NCI-H510A treated with DMSO at 0.1 percent for 48 hours (cell line): Measurements from ENCODE around the gene IL22RA1.

Experiments
- DNase-seq: peaks from one replicate; lab custom pipeline; 2025; lab: John Stamatoyannopoulos, UW

IL22RA1 gene

GRCh38 chr1:24097663-24098062 is 45.3 kb downstream of the IL22RA1 start:
- no peak for DNase-seq

- no peak for DNase-seq
Measured at GRCh38 chr1:24096739-24097103, 46.2 kb downstream of the IL22RA1 start.

GRCh38 chr1:24096009-24096738 is 46.8 kb downstream of the IL22RA1 start:
- DNase-seq = no peak

- no peak for DNase-seq
Measured at GRCh38 chr1:24095140-24095859, 47.6 kb downstream of the IL22RA1 start.

DNA sequence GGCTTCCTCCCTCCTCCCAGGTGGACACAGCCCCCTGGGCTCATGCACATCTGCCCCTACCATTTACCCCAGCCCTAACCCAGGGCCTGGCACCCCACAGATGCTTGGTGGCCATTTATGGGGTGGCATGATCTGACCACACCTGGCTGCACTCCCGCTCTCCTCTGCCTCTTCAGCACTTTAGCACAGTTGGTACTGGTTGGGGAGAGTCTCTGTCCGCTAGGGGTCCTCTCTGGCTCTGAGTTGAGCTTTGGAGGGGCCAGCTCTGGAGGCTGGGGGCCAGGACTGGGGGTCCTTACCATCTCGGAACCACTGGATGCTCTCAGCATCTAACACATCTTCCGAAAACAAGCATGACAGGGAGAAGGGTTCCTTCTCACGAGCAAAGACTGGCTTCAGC is 48.4 kb downstream of the IL22RA1 start:
- no peak for DNase-seq

DNA sequence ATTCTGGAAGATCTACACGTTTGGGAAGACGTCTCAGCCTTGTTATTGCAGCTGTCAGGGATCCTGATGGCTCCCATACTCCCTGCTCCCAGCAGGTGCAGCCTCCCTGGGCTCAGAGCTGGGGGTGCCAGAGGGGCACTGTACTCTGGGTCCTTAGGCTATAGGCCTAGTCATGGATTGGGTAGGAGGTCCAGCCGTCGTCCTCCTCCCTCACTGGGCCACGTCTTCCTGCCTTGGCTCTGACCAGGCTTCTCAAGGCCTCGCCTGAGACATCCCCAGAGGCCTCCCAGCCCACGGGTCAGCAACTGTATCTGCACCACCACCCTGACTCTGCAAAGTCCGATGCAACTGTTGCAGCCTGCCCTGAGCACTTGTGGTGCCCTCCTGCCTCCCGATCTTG is 49.2 kb downstream of the IL22RA1 start:
- DNase-seq = no peak

GRCh38 chr1:24092979-24093378 is 50.0 kb downstream of the IL22RA1 start:
- no peak for DNase-seq

- no peak for DNase-seq
Measured at GRCh38 chr1:24091971-24092482, 50.9 kb downstream of the IL22RA1 start.

- DNase-seq = no peak
Measured at GRCh38 chr1:24090736-24091135, 52.2 kb downstream of the IL22RA1 start.

GRCh38 chr1:24089743-24090555 is 53.0 kb downstream of the IL22RA1 start:
- DNase-seq = peak; percentile 17

- DNase-seq = no peak
Measured at GRCh38 chr1:24089027-24089742, 53.8 kb downstream of the IL22RA1 start.

DNA sequence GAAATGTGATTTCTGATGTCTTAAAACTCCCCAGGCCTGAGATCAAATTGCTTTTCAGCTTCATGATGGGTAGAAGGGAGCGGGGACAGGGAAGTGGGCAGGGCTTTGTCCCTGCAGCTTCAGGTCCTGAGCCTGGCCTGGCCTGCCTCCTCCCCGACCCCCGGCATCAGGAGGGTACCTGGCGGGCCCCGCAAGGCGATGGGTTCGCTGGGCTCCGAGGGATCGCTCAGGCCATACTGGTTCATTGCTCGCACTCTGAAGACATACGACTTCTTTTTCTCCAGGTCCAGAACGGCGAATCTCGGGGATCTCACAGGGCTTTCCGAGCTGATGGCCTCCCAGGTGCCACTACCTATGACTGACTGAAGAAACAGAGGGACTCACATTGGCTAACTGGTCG is 56.5 kb downstream of the IL22RA1 start:
- no peak for DNase-seq

- DNase-seq = no peak
Measured at GRCh38 chr1:24085546-24085945, 57.4 kb downstream of the IL22RA1 start.

GRCh38 chr1:24085007-24085406 is 57.9 kb downstream of the IL22RA1 start:
- no peak for DNase-seq

DNA sequence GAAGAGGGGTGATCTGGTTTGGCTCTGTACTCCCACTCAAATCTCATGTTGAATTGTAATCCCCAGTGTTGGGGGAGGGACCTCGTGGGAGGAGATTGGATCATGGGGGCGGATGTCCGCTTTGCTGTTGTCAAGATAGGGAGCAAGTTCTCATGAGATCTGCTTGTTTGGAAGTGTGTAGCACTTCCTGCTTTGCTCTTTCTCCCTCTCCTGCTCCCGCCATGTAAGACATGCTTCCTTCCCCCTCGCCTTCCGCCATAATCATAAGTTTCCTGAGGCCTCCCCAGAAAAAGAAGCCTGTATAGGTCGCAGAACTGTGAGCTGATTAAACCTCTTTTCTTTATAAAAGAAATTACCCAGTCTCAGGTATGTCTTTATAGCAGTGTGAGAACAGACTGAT is 58.9 kb downstream of the IL22RA1 start:
- no peak for DNase-seq

DNA sequence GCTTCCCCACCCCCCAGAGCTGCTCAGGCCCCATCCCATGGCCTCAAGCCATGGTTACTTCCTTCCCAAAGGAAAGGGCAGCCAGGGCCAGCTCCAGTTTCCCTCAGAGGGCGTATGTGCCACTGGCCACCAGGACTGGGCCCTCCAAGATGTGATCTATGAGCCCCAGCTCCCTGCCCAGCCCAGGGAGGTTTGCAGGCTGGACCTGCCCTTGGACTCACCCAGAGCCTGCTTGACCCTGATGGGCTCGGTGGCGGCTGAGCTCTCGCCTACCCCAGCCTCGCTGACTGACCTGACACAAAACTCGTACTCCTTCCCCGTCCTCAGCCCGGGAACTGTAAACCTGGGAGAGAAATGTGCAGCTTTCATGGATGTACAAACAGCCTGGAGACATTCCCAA is 60.6 kb downstream of the IL22RA1 start:
- DNase-seq = no peak

DNA sequence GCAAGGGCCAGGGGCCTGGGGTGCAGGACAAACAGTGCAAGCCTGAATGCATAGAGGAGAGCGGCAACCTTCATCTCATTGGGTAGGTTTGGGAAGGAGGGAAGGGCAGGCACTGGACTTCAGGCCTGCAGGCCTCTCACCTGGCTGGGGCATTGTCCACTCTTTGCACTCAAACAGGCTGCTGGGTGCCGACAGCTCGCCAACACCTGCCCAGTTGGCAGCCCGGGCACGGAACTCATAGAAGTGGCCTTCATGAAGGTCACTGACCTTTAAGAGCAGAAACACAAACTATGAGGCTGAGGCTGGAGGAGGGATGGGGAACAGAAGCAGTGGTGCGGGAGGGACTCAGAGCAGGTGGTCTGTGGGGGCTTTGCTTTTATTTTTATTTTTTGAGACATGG is 61.8 kb downstream of the IL22RA1 start:
- no peak for DNase-seq

GRCh38 chr1:24080131-24080530 is 62.8 kb downstream of the IL22RA1 start:
- DNase-seq = no peak

DNA sequence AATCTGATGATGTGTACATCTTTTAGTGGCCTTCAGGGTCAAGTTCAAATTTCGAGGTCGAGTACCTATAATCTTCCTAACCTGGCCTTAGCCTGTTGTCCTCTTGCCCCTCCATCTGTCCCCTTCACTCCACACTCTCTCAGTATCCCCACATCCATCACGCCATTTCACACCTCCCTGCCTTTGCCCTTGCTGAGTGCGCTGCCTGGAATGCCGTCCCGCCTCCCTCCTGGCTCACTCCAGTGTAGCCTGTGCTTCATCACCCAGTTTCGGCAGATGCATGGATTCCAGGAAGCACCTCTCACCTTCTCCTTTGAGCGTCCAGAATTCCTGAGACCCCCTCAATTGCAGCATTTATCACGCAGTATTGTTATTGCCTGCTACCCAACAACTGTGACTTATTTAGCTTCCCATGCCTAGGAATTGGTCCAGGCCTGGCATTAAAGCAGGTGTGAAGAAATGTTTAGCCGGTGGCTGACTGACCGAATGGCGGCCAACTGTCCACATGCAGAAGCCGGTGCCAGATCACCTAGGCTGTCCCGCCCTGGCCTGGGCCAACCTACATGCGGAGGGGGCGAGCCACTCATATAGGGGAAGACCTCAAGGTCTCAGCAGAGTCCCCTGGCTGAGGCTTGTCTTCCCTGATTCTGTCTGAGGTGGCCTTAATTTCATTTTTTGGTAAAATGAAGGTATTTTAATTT is 65.5 kb downstream of the IL22RA1 start:
- no peak for DNase-seq

GRCh38 chr1:24075946-24076345 is 67.0 kb downstream of the IL22RA1 start:
- DNase-seq = no peak

GRCh38 chr1:24075590-24075854 is 67.4 kb downstream of the IL22RA1 start:
- DNase-seq = no peak
